GM23338 (cell line): ENCODE measurements around the gene DFFA. TPM values are rescaled to one million over a fixed set of nuclear protein-coding genes. Genes with fewer than 3 reads are reported as not detected.
A peak's percentile ranks its signal among the peaks of the same experiment; 100 is the strongest.

Experiments
- ATAC-seq: fragments of 200-7000 bp; cut with Tn5 transposase; 3 replicates; pipeline ENCODE4 v1.9.1; 2020
- DNase-seq: peaks from one replicate; pipeline ENCODE4 v3.0.0-alpha.2; 2015; ENCODE audit warnings: low spot score
- H2AFZ ChIP-seq: fragments of 200-600 bp; sonication (generic); 2 replicates; pipeline ENCODE4 v1.8.0; 2016; ENCODE audit warnings: antibody characterized with exemption, mild to moderate bottlenecking, moderate library complexity
- H3F3A ChIP-seq: fragments of 200-600 bp; sonication (generic); replicated peaks from 2 replicates; pipeline ENCODE4 v1.8.0; 2017; ENCODE audit warnings: antibody characterized with exemption, mixed run types, low read depth
- H3K27ac ChIP-seq: fragments of 200-600 bp; sonication (generic); 2 replicates; pipeline ENCODE4 v1.6.1; 2016; ENCODE audit warnings: low read depth
- H3K27me3 ChIP-seq: fragments of 200-600 bp; sonication (generic); 2 replicates; pipeline ENCODE4 v1.8.0; 2016; ENCODE audit warnings: mild to moderate bottlenecking, mixed run types, moderate library complexity; ENCODE audit not compliant: insufficient read depth
- H3K36me3 ChIP-seq: fragments of 200-600 bp; sonication (generic); 2 replicates; pipeline ENCODE4 v1.8.0; 2016; ENCODE audit warnings: mild to moderate bottlenecking; ENCODE audit not compliant: insufficient read depth
- H3K4me1 ChIP-seq: fragments of 200-600 bp; sonication (generic); 2 replicates; pipeline ENCODE4 v1.8.0; 2016; ENCODE audit warnings: mild to moderate bottlenecking, moderate library complexity; ENCODE audit not compliant: insufficient read depth
- H3K4me2 ChIP-seq: fragments of 200-600 bp; sonication (generic); 2 replicates; pipeline ENCODE4 v1.7.1; 2017; ENCODE audit warnings: mixed run types
- H3K4me3 ChIP-seq: fragments of 200-600 bp; sonication (generic); 2 replicates; pipeline ENCODE4 v1.6.1; 2016; ENCODE audit warnings: mixed run types
- H3K79me2 ChIP-seq: fragments of 200-600 bp; sonication (generic); replicated peaks from 2 replicates; pipeline ENCODE4 v1.8.0; 2017; ENCODE audit warnings: mild to moderate bottlenecking; ENCODE audit not compliant: insufficient read depth
- H3K9me2 ChIP-seq: fragments of 200-600 bp; sonication (generic); 2 replicates; pipeline ENCODE4 v1.8.0; 2017; ENCODE audit not compliant: insufficient read depth
- H4K20me1 ChIP-seq: fragments of 200-600 bp; sonication (generic); replicated peaks from 2 replicates; pipeline ENCODE4 v1.8.0; 2017; ENCODE audit warnings: mild to moderate bottlenecking; ENCODE audit not compliant: insufficient read depth
- H3K27ac Mint-ChIP-seq: 2 replicates; pipeline ENCODE4 v1.8.0; 2020; ENCODE audit warnings: inconsistent platforms, mild to moderate bottlenecking, moderate library complexity, mixed read lengths
- H3K27me3 Mint-ChIP-seq: 3 replicates; pipeline ENCODE4 v1.8.0; 2022; ENCODE audit warnings: low read depth, mild to moderate bottlenecking, moderate library complexity, mixed read lengths, inconsistent platforms; ENCODE audit not compliant: insufficient read depth, poor library complexity
- H3K36me3 Mint-ChIP-seq: 3 replicates; pipeline ENCODE4 v1.8.0; 2021; ENCODE audit warnings: low read depth, mild to moderate bottlenecking, inconsistent platforms, moderate library complexity, mixed read lengths
- H3K4me1 Mint-ChIP-seq: 3 replicates; pipeline ENCODE4 v1.8.0; 2020; ENCODE audit warnings: mild to moderate bottlenecking, inconsistent platforms, mixed read lengths
- H3K4me3 Mint-ChIP-seq: 3 replicates; pipeline ENCODE4 v1.8.0; 2021; ENCODE audit warnings: moderate library complexity, mild to moderate bottlenecking, inconsistent platforms, mixed read lengths
- H3K9me3 Mint-ChIP-seq: 3 replicates; pipeline ENCODE4 v1.8.0; 2020; ENCODE audit warnings: moderate library complexity, mild to moderate bottlenecking, inconsistent platforms, mixed read lengths
- EZH2 ChIP-seq: fragments of 200-600 bp; sonication (generic); IDR thresholded peaks from one replicate; pipeline ENCODE4 v1.8.0; 2017; ENCODE audit warnings: antibody characterized with exemption, mild to moderate bottlenecking, low read depth; ENCODE audit not compliant: unreplicated experiment
- EZH2phosphoT487 ChIP-seq: fragments of 200-600 bp; sonication (generic); IDR thresholded peaks from one replicate; pipeline ENCODE4 v1.8.1; 2018; ENCODE audit warnings: antibody characterized with exemption; ENCODE audit not compliant: unreplicated experiment
- JUNB ChIP-seq: IDR thresholded peaks from one replicate; pipeline ENCODE4 v1.6.1; 2016; ENCODE audit warnings: antibody characterized with exemption; ENCODE audit not compliant: unreplicated experiment
- NANOG ChIP-seq: IDR thresholded peaks from 2 replicates; pipeline ENCODE4 v1.6.1; 2016; ENCODE audit warnings: antibody characterized with exemption, borderline replicate concordance
- STAT1 ChIP-seq: IDR thresholded peaks from one replicate; pipeline ENCODE4 v1.6.1; 2016; ENCODE audit warnings: antibody characterized with exemption; ENCODE audit not compliant: unreplicated experiment
- ZNF114 ChIP-seq: fragments of 250-450 bp; sonication (Bioruptor Pico); IDR thresholded peaks from 2 replicates; pipeline ENCODE4 v1.5.0; 2020; ENCODE audit warnings: mild to moderate bottlenecking, moderate library complexity
- ZNF331 ChIP-seq: fragments of 250-450 bp; sonication (Bioruptor Pico); IDR thresholded peaks from 2 replicates; pipeline ENCODE4 v1.5.0; 2020; ENCODE audit warnings: low read depth, mild to moderate bottlenecking, moderate library complexity
- polyA plus RNA-seq: library from polyadenylated mRNA; unstranded; fragments of >200 nt; fragmentation: Nextera tagmentation; extraction: Ambion mirVana; gene quantifications from 2 replicates; pipeline ENCODE4 v1.2.1, GENCODE V29; 2016
- total RNA-seq: library from RNA; depleted of rRNA; stranded (reverse); fragments of >200 nt; shearing (Covaris generic); gene quantifications from 2 replicates; pipeline ENCODE4 v1.2.3, GENCODE V29; 2014
- TF ChIP-seq, protein P1 (sequence below): IDR thresholded peaks from 2 replicates; pipeline ENCODE4 v1.6.1; 2016; ENCODE audit warnings: antibody characterized with exemption
- TF ChIP-seq, protein P2 (sequence below), 2 experiments: fragments of 200-600 bp in 1 of 2; sonication (generic) in 1 of 2; conservative IDR thresholded peaks; 2 replicates each; pipeline versions ENCODE4 v1.5.1 to v1.6.1; 2016 to 2017; ENCODE audit warnings: antibody characterized with exemption in 2 of 2, low read depth in 2 of 2, mild to moderate bottlenecking in 2 of 2, moderate library complexity in 1 of 2
- TF ChIP-seq, protein P3 (sequence below): IDR thresholded peaks from one replicate; pipeline ENCODE4 v1.6.1; 2018; ENCODE audit warnings: antibody characterized with exemption; ENCODE audit not compliant: unreplicated experiment

Gene DFFA
- total and polyA plus RNA-seq, 2 experiments from 2014 or later: 65.2 to 82.0 TPM

DNA sequence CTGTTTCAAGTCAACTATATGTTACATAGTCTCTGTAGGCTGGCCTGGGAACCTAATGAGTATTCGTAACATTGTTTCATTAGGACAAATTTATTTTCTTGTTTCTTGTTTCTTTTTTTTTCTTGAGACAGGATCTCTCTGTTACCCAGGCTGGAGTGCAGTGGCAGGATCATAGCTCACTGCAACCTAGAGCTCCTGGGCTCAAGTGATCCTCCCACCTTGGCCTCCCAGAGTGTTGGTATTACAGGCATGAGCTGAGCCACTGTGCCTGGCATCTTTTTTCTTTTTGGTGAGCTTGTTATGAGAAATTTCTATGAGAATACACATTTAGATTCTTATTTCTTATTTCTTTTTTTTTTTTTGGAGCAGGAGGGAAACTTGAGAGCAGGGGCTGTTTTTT lies 35.3 kb downstream of the DFFA start (continued):
- TF ChIP-seq, protein P1, sequence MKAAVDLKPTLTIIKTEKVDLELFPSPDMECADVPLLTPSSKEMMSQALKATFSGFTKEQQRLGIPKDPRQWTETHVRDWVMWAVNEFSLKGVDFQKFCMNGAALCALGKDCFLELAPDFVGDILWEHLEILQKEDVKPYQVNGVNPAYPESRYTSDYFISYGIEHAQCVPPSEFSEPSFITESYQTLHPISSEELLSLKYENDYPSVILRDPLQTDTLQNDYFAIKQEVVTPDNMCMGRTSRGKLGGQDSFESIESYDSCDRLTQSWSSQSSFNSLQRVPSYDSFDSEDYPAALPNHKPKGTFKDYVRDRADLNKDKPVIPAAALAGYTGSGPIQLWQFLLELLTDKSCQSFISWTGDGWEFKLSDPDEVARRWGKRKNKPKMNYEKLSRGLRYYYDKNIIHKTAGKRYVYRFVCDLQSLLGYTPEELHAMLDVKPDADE: no peak
- TF ChIP-seq JUNB (no peak), ZNF331 (CRISPR knock-in tag) (no peak), ZNF114 (CRISPR knock-in tag) (no peak), EZH2 (no peak), EZH2phosphoT487 (no peak)
- TF ChIP-seq, protein P2, sequence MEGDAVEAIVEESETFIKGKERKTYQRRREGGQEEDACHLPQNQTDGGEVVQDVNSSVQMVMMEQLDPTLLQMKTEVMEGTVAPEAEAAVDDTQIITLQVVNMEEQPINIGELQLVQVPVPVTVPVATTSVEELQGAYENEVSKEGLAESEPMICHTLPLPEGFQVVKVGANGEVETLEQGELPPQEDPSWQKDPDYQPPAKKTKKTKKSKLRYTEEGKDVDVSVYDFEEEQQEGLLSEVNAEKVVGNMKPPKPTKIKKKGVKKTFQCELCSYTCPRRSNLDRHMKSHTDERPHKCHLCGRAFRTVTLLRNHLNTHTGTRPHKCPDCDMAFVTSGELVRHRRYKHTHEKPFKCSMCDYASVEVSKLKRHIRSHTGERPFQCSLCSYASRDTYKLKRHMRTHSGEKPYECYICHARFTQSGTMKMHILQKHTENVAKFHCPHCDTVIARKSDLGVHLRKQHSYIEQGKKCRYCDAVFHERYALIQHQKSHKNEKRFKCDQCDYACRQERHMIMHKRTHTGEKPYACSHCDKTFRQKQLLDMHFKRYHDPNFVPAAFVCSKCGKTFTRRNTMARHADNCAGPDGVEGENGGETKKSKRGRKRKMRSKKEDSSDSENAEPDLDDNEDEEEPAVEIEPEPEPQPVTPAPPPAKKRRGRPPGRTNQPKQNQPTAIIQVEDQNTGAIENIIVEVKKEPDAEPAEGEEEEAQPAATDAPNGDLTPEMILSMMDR (conservative IDR thresholded peaks at IDR 0.05; ENCODE audit: low read depth in 2 of 2): no peak

DNA sequence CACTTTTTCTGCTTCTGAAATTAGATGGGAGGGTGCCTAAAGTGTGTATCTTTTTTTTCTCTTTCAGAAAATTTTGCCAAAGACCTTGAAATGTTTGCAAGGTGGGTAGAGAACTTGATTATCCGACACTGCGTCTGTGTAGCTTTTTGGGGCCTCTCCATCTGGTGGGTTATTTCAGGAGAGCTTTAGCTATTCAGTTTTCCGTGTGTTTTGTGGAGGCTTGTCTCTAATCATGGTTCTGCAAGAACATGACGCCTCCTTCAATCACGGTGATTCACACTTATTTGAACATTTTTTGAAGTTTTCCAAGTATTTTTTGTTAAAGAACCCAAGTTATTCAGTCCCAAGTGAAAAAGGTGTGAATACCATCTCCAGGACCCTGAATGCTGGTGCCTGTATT lies 37.7 kb downstream of the DFFA start:
- Histone ChIP-seq H3K4me1 (no peaks in the 10 kb centered on the region), H4K20me1 (no peaks in the 10 kb centered on the region; the same call in 1 of the 2 replicates), H3F3A (peaks cover 8% of the 10 kb centered on the region), H3K27me3 (no peaks in the 10 kb centered on the region), H3K9me2 (no peaks in the 10 kb centered on the region), H3K4me3 (no peak overlapping the region), H3K27ac (peak overlapping the region; percentile 32; the same call in 1 of the 2 replicates), H3K79me2 (no peaks in the 10 kb centered on the region; the same call in 1 of the 2 replicates), H3K4me2 (no peak overlapping the region), H3K36me3 (no peaks in the 10 kb centered on the region), H2AFZ (no peak overlapping the region)
- H3K27me3 Mint-ChIP-seq: peaks cover 12% of the 10 kb centered on the region
- peaks cover 11% of the 10 kb centered on the region; the same call in 2 of the 3 replicates for H3K4me1 Mint-ChIP-seq
- no peak overlapping the region for H3K4me3 Mint-ChIP-seq
- H3K9me3 Mint-ChIP-seq: no peaks in the 10 kb centered on the region
- H3K27ac Mint-ChIP-seq: no peak overlapping the region
- H3K36me3 Mint-ChIP-seq: no peaks in the 10 kb centered on the region
- DNase-seq: no peak
- no peak for ATAC-seq
- TF ChIP-seq NANOG (no peak), ZNF114 (CRISPR knock-in tag) (no peak), STAT1 (no peak)
- TF ChIP-seq, protein P1: no peak
- TF ChIP-seq, protein P3, sequence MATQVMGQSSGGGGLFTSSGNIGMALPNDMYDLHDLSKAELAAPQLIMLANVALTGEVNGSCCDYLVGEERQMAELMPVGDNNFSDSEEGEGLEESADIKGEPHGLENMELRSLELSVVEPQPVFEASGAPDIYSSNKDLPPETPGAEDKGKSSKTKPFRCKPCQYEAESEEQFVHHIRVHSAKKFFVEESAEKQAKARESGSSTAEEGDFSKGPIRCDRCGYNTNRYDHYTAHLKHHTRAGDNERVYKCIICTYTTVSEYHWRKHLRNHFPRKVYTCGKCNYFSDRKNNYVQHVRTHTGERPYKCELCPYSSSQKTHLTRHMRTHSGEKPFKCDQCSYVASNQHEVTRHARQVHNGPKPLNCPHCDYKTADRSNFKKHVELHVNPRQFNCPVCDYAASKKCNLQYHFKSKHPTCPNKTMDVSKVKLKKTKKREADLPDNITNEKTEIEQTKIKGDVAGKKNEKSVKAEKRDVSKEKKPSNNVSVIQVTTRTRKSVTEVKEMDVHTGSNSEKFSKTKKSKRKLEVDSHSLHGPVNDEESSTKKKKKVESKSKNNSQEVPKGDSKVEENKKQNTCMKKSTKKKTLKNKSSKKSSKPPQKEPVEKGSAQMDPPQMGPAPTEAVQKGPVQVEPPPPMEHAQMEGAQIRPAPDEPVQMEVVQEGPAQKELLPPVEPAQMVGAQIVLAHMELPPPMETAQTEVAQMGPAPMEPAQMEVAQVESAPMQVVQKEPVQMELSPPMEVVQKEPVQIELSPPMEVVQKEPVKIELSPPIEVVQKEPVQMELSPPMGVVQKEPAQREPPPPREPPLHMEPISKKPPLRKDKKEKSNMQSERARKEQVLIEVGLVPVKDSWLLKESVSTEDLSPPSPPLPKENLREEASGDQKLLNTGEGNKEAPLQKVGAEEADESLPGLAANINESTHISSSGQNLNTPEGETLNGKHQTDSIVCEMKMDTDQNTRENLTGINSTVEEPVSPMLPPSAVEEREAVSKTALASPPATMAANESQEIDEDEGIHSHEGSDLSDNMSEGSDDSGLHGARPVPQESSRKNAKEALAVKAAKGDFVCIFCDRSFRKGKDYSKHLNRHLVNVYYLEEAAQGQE: no peak
- TF ChIP-seq, protein P2 (conservative IDR thresholded peaks at IDR 0.05; ENCODE audit: low read depth in 2 of 2): no peak
